MG63 (cell line): ENCODE results near the gene HNRNPUL1. TPM values are rescaled to one million over a fixed set of nuclear protein-coding genes. Genes with fewer than 3 reads are reported as not detected.

Experiments
- DNase-seq: peaks from one replicate; pipeline ENCODE4 v3.0.0-alpha.2; 2020
- H3K27me3 ChIP-seq: fragments of 250-450 bp; sonication (Bioruptor Pico); 2 replicates; pipeline ENCODE4 v1.5.1; 2020; ENCODE audit warnings: mild to moderate bottlenecking, moderate library complexity
- H3K36me3 ChIP-seq: fragments of 250-450 bp; sonication (Bioruptor Pico); 2 replicates; pipeline ENCODE4 v1.5.1; 2020; ENCODE audit warnings: mild to moderate bottlenecking, moderate library complexity
- H3K4me3 ChIP-seq: fragments of 250-450 bp; sonication (Bioruptor Pico); 2 replicates; pipeline ENCODE4 v1.5.1; 2020; ENCODE audit warnings: mild to moderate bottlenecking, moderate library complexity
- H3K9me3 ChIP-seq: fragments of 250-450 bp; sonication (Bioruptor Pico); 2 replicates; pipeline ENCODE4 v1.5.1; 2020; ENCODE audit warnings: mild to moderate bottlenecking, moderate library complexity
- total RNA-seq: library from RNA; depleted of rRNA; stranded (reverse); fragments of >200 nt; shearing (Covaris generic); gene quantifications from 2 replicates; pipeline ENCODE4 v1.2.3, GENCODE V29; 2014; ENCODE audit warnings: low replicate concordance

The HNRNPUL1 gene
- total RNA-seq, 1 experiment from 2014 or later: 151 TPM

- H3K36me3 ChIP-seq: peaks cover 99% of the 10 kb centered on the region
- H3K27me3 ChIP-seq: no peaks in the 10 kb centered on the region
- no peak for DNase-seq
- no peaks in the 10 kb centered on the region for H3K9me3 ChIP-seq
- H3K4me3 ChIP-seq: no peak overlapping the region
These were observed 33.6 kb downstream of the HNRNPUL1 start for GRCh38 chr19:41297628-41298347.

- Histone ChIP-seq H3K4me3 (no peak overlapping the region), H3K36me3 (peaks cover 99% of the 10 kb centered on the region), H3K9me3 (no peaks in the 10 kb centered on the region), H3K27me3 (no peaks in the 10 kb centered on the region)
- peak; percentile 39 for DNase-seq
These were observed 34.3 kb downstream of the HNRNPUL1 start for GRCh38 chr19:41298348-41298964.

GRCh38 chr19:41299046-41299754, 35.0 kb downstream of the HNRNPUL1 start:
- Histone ChIP-seq H3K36me3 (peaks cover 99% of the 10 kb centered on the region), H3K9me3 (no peaks in the 10 kb centered on the region), H3K27me3 (no peaks in the 10 kb centered on the region), H3K4me3 (no peak overlapping the region)
- DNase-seq: no peak

GRCh38 chr19:41299755-41300089, 35.5 kb downstream of the HNRNPUL1 start:
- no peak for DNase-seq
- peaks cover 99% of the 10 kb centered on the region for H3K36me3 ChIP-seq
- no peak overlapping the region for H3K4me3 ChIP-seq
- H3K27me3 ChIP-seq: no peaks in the 10 kb centered on the region
- no peaks in the 10 kb centered on the region for H3K9me3 ChIP-seq

GRCh38 chr19:41300555-41300954, 36.4 kb downstream of the HNRNPUL1 start:
- Histone ChIP-seq H3K36me3 (peaks cover 98% of the 10 kb centered on the region), H3K9me3 (no peaks in the 10 kb centered on the region), H3K4me3 (no peak overlapping the region), H3K27me3 (no peaks in the 10 kb centered on the region)
- no peak for DNase-seq

GRCh38 chr19:41302624-41303351, 38.6 kb downstream of the HNRNPUL1 start:
- no peak overlapping the region for H3K4me3 ChIP-seq
- no peaks in the 10 kb centered on the region for H3K27me3 ChIP-seq
- no peak for DNase-seq
- peaks cover 96% of the 10 kb centered on the region for H3K36me3 ChIP-seq
- H3K9me3 ChIP-seq: no peaks in the 10 kb centered on the region

- no peak for DNase-seq
- Histone ChIP-seq H3K4me3 (no peak overlapping the region), H3K36me3 (peaks cover 94% of the 10 kb centered on the region), H3K9me3 (no peaks in the 10 kb centered on the region), H3K27me3 (no peaks in the 10 kb centered on the region)
These were observed 39.8 kb downstream of the HNRNPUL1 start for GRCh38 chr19:41303954-41304353.

- Histone ChIP-seq H3K4me3 (no peak overlapping the region), H3K27me3 (no peaks in the 10 kb centered on the region), H3K36me3 (peaks cover 87% of the 10 kb centered on the region), H3K9me3 (no peaks in the 10 kb centered on the region)
- no peak for DNase-seq
These were observed 40.7 kb downstream of the HNRNPUL1 start for GRCh38 chr19:41304706-41305483.

GRCh38 chr19:41305927-41306793, 42.0 kb downstream of the HNRNPUL1 start:
- Histone ChIP-seq H3K36me3 (peaks cover 74% of the 10 kb centered on the region), H3K9me3 (no peaks in the 10 kb centered on the region), H3K4me3 (no peak overlapping the region), H3K27me3 (no peaks in the 10 kb centered on the region)
- DNase-seq: no peak

GRCh38 chr19:41307090-41307875, 43.1 kb downstream of the HNRNPUL1 start:
- no peaks in the 10 kb centered on the region for H3K27me3 ChIP-seq
- no peak overlapping the region for H3K4me3 ChIP-seq
- no peaks in the 10 kb centered on the region for H3K9me3 ChIP-seq
- peaks cover 69% of the 10 kb centered on the region for H3K36me3 ChIP-seq
- no peak for DNase-seq

GRCh38 chr19:41307954-41308449, 43.8 kb downstream of the HNRNPUL1 start:
- Histone ChIP-seq H3K27me3 (no peaks in the 10 kb centered on the region), H3K36me3 (peaks cover 69% of the 10 kb centered on the region), H3K9me3 (no peaks in the 10 kb centered on the region), H3K4me3 (no peak overlapping the region)
- DNase-seq: no peak

GRCh38 chr19:41308450-41309179, 44.4 kb downstream of the HNRNPUL1 start:
- H3K27me3 ChIP-seq: no peaks in the 10 kb centered on the region
- DNase-seq: peak; percentile 81
- H3K4me3 ChIP-seq: peak overlapping the region; percentile 91
- H3K9me3 ChIP-seq: no peaks in the 10 kb centered on the region
- peaks cover 69% of the 10 kb centered on the region for H3K36me3 ChIP-seq

- DNase-seq: no peak
- Histone ChIP-seq H3K27me3 (no peaks in the 10 kb centered on the region), H3K4me3 (peak overlapping the region; percentile 91), H3K9me3 (no peaks in the 10 kb centered on the region), H3K36me3 (peaks cover 69% of the 10 kb centered on the region)
These were observed 45.2 kb downstream of the HNRNPUL1 start for GRCh38 chr19:41309180-41310032.
